Stimulated activated CD8-positive, alpha-beta memory T cell treated with anti-CD3 and anti-CD28 coated beads, Interleukin-12 subunit alpha, Interleukin-12 subunit beta, amount 100 ng/mL, for 1 hour (primary cell): ENCODE results near the gene SURF2.

Source experiments
- DNase-seq: peaks from one replicate; pipeline ENCODE4 v3.0.0-alpha.2; 2020; ENCODE audit warnings: low read depth

The SURF2 gene

GRCh38 chr9:133335924-133336811, 20.2 kb upstream of the SURF2 start, which contains the start of gene SURF6:
Gene SURF6, minus strand, starts transcription at chr9:133336188. Its CDS starts 56 bp downstream, at chr9:133336132.
- peak; percentile 86 for DNase-seq

- DNase-seq = no peak
These were observed 16.7 kb upstream of the SURF2 start for GRCh38 chr9:133339641-133340040.

GRCh38 chr9:133340256-133340655, 16.1 kb upstream of the SURF2 start:
- no peak for DNase-seq

DNA sequence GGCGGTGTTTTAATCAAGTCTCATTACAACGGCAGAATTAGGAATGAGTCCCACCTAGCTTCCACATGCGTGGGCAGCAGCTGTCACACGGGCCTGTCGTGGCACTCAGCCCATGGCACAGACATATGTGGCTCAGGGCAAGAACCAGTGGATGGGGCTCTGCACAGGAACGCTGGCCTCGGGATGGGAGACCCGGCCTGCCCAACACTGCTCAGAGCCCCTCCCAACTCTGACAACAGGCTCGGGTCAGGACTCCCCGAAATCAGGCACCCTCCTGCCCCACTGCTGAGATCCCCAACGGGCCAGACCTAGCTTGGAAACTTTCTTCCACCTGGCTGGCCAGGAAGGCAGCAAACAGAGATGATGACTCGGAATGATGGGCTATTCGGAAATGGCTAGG, 15.4 kb upstream of the SURF2 start:
- DNase-seq = no peak

- no peak for DNase-seq
These were observed 14.8 kb upstream of the SURF2 start for GRCh38 chr9:133341369-133342068.

GRCh38 chr9:133342069-133342406, 14.3 kb upstream of the SURF2 start:
- no peak for DNase-seq

GRCh38 chr9:133342570-133342969, 13.8 kb upstream of the SURF2 start:
- DNase-seq = no peak

- no peak for DNase-seq
These were observed 12.3 kb upstream of the SURF2 start for GRCh38 chr9:133344071-133344470.

DNA sequence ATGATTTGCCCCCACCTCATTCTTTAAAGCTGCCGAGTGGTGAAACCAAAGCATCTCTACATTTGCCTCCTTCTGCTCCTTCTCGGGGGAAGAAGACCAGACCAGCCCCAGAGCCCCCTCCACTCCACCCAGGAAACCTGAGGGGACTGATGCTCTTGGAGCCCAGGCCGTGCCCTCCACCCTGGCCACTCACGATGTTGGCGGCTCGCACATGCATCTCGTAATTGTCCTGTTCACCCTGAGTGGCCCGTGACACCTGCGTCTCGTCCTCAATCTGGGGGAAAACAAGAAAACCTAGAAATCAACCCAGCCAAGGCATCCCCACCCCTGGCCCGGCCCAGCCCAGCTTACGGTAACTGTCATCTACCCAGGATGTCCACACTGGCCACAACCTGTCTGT, 11.4 kb upstream of the SURF2 start:
- no peak for DNase-seq

- no peak for DNase-seq
These were observed 10.8 kb upstream of the SURF2 start for GRCh38 chr9:133345596-133345995.

- DNase-seq = no peak
These were observed 10.1 kb upstream of the SURF2 start for GRCh38 chr9:133346021-133346785.

DNA sequence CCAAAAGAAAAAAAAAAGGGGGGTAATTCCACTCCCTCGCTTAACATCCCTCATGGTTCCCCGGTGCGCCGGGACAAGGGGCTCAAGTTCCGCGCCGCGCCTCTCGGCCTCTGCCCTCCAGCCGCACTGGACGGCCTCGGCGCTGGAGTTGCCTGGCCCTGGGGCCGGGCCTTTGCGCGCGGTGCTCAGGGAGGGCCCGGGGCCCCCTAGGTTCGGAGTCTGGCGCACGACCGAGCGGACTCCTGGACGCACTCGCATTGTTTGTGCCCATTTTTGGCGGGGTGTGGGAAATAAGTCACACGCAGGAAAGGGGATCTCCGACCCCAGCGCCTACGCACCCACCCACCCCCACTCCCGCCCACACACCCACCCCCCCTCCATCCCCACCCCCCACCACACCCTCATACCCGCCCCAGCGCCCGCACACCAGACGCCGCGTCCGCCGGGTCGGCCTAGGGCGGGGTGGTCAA, 8.8 kb upstream of the SURF2 start:
- no peak for DNase-seq

GRCh38 chr9:133347985-133348717, 8.2 kb upstream of the SURF2 start, which contains the start of the genes MED22 and RPL7A:
Gene MED22, minus strand, starts transcription at chr9:133348131. Its CDS starts 1,469 bp downstream, at chr9:133346662.
Gene RPL7A, plus strand, starts transcription at chr9:133348218. Its CDS starts 26 bp downstream, at chr9:133348244.
- peak; percentile 81 for DNase-seq

GRCh38 chr9:133348718-133349573, 7.4 kb upstream of the SURF2 start:
- no peak for DNase-seq

DNA sequence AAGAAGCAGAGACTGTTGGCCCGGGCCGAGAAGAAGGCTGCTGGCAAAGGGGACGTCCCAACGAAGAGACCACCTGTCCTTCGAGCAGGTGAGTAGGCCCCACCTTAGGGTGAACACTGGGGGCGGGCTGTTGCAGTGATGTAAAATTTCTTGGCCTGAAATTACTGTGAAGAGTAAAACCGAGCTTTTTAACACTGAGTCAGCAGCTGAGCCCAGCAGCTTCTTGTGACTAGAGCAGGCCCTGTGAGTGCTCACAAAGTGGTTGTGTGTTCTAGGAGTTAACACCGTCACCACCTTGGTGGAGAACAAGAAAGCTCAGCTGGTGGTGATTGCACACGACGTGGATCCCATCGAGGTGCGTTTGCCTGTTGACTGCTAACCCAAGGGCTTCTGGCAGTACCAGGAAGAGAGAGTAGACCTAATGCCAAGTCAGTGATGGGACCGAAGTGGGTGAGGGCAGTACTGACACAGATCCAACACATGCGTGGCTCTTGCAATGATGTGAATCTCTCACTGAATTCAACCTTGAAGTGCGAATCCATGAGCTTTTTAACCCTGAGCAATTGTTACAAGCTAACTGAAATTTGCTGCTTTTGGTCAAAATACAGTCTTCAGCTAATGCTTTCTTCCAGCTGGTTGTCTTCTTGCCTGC, 6.3 kb upstream of the SURF2 start:
- no peak for DNase-seq

GRCh38 chr9:133351526-133351907, 4.8 kb upstream of the SURF2 start:
- DNase-seq = no peak

GRCh38 chr9:133351908-133352634, 4.3 kb upstream of the SURF2 start:
- DNase-seq = no peak

DNA sequence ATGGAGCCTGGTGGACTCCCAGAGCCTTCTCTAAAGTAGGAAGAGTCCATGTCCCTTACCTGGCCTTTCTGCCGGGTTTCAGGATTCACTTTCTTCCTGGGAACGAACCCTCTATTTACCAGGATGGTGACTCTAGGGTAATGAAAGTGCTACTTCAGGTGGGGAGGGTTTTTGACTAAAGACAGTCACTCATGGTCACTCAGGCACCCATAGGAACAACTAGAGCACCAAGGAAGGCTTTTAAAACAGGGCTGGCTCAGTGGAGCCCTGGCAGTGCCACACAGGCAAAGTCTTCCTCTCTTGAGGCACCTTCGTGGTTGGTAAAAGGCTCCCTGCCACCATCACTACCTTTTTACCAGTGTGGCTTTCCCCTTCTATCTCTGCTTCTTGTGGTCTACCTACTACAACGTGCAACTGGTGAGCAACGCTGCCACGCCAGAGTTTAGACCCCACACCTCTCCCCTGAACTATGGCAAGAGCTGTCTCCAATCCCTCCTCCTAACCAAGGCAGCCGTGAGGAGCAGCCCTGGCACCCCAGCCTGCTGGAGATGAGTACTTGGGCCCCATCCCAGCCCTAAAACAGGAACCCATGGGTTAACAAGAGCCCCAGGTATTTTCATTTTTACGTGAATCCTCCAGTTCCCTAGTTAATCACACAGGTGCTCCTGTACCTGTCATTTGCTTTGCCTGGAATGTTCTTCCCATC, 3.6 kb upstream of the SURF2 start:
- no peak for DNase-seq

DNA sequence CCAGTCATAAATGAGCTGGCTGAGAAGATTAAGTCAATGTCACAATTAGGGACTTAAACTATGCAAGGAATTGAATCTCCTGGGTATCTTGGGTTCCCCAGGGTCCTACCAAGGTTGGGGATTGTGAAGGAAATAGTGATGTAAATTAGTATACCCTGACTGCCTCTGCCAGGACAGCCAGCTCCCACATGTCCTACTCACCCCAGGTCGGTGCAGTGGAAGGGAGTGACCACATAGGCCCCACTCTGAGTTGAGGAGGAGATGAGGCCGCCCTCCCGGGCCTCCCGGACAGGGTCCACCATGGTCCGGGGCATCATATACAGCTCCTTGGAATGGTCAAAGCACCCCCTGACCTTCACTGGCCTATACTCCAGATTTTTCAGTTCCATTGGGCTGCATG, 2.8 kb upstream of the SURF2 start:
- no peak for DNase-seq
